K562 (cell line): ENCODE data around the gene TK1. TPM values are rescaled to one million over a fixed set of nuclear protein-coding genes. Genes with fewer than 3 reads are reported as not detected.
A peak's percentile ranks its signal among the peaks of the same experiment; 100 is the strongest.

ENCODE experiments used
- ADNP ChIP-seq: fragments of 200-800 bp; sonication (Bioruptor generic); IDR thresholded peaks from 2 replicates; pipeline ENCODE4 v1.6.1; 2016; ENCODE audit warnings: missing genetic modification characterization, missing compliant biosample characterization
- CBX3 ChIP-seq, 2 experiments: IDR thresholded peaks; 1 replicate in 1 of 2; 2 replicates in 1 of 2; pipeline ENCODE4 v1.6.1; 2012; ENCODE audit warnings: inconsistent platforms in 2 of 2, low read length in 2 of 2, borderline replicate concordance in 1 of 2, control low read depth in 1 of 2
- CBX5 ChIP-seq: IDR thresholded peaks from 2 replicates; pipeline ENCODE4 v1.6.1; 2014; ENCODE audit warnings: low read depth, borderline replicate concordance
- COPS2 ChIP-seq: fragments of 450-650 bp; conservative IDR thresholded peaks from 2 replicates; pipeline ENCODE4 v1.6.1; 2016; ENCODE audit warnings: mild to moderate bottlenecking, moderate library complexity
- FOXK1 ChIP-seq: sonication (generic); formaldehyde crosslinking; IDR thresholded peaks from 2 replicates; pipeline ENCODE4 v1.8.0; 2022; ENCODE audit warnings: missing genetic modification reagents, mild to moderate bottlenecking, borderline replicate concordance
- KAT7 ChIP-seq: sonication (generic); formaldehyde crosslinking; IDR thresholded peaks from 2 replicates; pipeline ENCODE4 v1.8.0; 2022; ENCODE audit warnings: missing genetic modification reagents, mild to moderate bottlenecking, borderline replicate concordance
- LCOR ChIP-seq: sonication (generic); formaldehyde crosslinking; IDR thresholded peaks from 2 replicates; pipeline ENCODE4 v1.8.0; 2022; ENCODE audit warnings: mild to moderate bottlenecking, missing genetic modification reagents
- NFRKB ChIP-seq: fragments of 450-650 bp; IDR thresholded peaks from 2 replicates; pipeline ENCODE4 v1.6.1; 2016; ENCODE audit warnings: low read depth
- NR2C1 ChIP-seq, 2 experiments: fragments of 450-650 bp; IDR thresholded peaks; 2 replicates each; pipeline ENCODE4 v1.6.1; 2017; ENCODE audit warnings: mild to moderate bottlenecking in 2 of 2, antibody characterized with exemption in 1 of 2, inconsistent platforms in 1 of 2, missing compliant biosample characterization in 1 of 2, missing genetic modification characterization in 1 of 2
- POLR2A ChIP-seq: fragments of 450-650 bp; conservative IDR thresholded peaks from 2 replicates; pipeline ENCODE4 v1.6.1; 2016
- PTBP1 ChIP-seq: fragments of 200-400 bp; formaldehyde crosslinking; IDR thresholded peaks from 2 replicates; pipeline ENCODE4 v1.6.1; 2017; ENCODE audit warnings: low read depth, low read length
- RBFOX2 ChIP-seq: fragments of 200-400 bp; formaldehyde crosslinking; IDR thresholded peaks from 2 replicates; pipeline ENCODE4 v1.6.1; 2017; ENCODE audit warnings: low read depth, mild to moderate bottlenecking, low read length, moderate library complexity
- SUPT5H ChIP-seq: fragments of 450-650 bp; IDR thresholded peaks from 2 replicates; pipeline ENCODE4 v1.6.1; 2016
- TAF1 ChIP-seq: IDR thresholded peaks from 2 replicates; pipeline ENCODE4 v1.6.1; 2011; ENCODE audit warnings: mild to moderate bottlenecking, low read length, moderate library complexity; ENCODE audit not compliant: insufficient read depth, control insufficient read depth, severe bottlenecking; ENCODE audit errors: extremely low read depth
- TAF15 ChIP-seq: fragments of 200-400 bp; formaldehyde crosslinking; IDR thresholded peaks from 2 replicates; pipeline ENCODE4 v1.6.1; 2017; ENCODE audit warnings: mild to moderate bottlenecking, low read depth, low read length, moderate library complexity
- TBP ChIP-seq: optimal IDR thresholded peaks from 2 replicates; pipeline ENCODE3; 2011; ENCODE audit warnings: low read depth, low read length, improper control_type of control experiment
- TEAD2 ChIP-seq: fragments of 450-650 bp; IDR thresholded peaks from 2 replicates; pipeline ENCODE4 v1.6.1; 2016; ENCODE audit warnings: missing genetic modification characterization, control low read depth, missing compliant biosample characterization
- TRIM28 ChIP-seq: fragments of 450-650 bp; IDR thresholded peaks from 2 replicates; pipeline ENCODE4 v1.6.1; 2017
- ZKSCAN1 ChIP-seq: fragments of 150-350 bp; IDR thresholded peaks from 2 replicates; pipeline ENCODE4 v1.6.1; 2016; ENCODE audit warnings: low read depth, low read length
- ZNF124 ChIP-seq: sonication (generic); formaldehyde crosslinking; IDR thresholded peaks from 2 replicates; pipeline ENCODE4 v1.8.1; 2022; ENCODE audit warnings: missing genetic modification reagents
- ZNF408 ChIP-seq: fragments of 250-450 bp; sonication (Bioruptor Pico); IDR thresholded peaks from 2 replicates; pipeline ENCODE4 v1.4.0; 2020; ENCODE audit warnings: low read depth, mild to moderate bottlenecking, moderate library complexity
- ZNF436 ChIP-seq: fragments of 250-450, 450-650 bp; sonication (Bioruptor Pico); formaldehyde crosslinking; IDR thresholded peaks from 2 replicates; pipeline ENCODE4 v1.7.0; 2020; ENCODE audit warnings: mild to moderate bottlenecking
- ZNF561 ChIP-seq: fragments of 450-650 bp; formaldehyde crosslinking; conservative IDR thresholded peaks from 2 replicates; pipeline ENCODE4 v1.4.0; 2020; ENCODE audit warnings: mild to moderate bottlenecking, moderate library complexity
- ZNF717 ChIP-seq: fragments of 250-450 bp; sonication (Bioruptor Pico); IDR thresholded peaks from 2 replicates; pipeline ENCODE4 v1.5.0; 2021
- polyA plus RNA-seq, 8 experiments: library from polyadenylated mRNA; depleted of rRNA in 4 of 8; stranded (reverse) in 5 of 8; unstranded in 3 of 8; fragments of >200 nt; fragmentation: Nextera tagmentation in 2 of 8; fragmentation: Illumina TruSeq in 1 of 8; extraction: Ambion mirVana in 2 of 8; extraction: Trizol in 1 of 8; gene quantifications; 2 replicates each; pipeline versions ENCODE4 v1.2.1 to v1.2.3, GENCODE V29; 2011 to 2014; ENCODE audit warnings: inconsistent platforms in 1 of 8, missing spikeins in 1 of 8
- total RNA-seq, 7 experiments: library from RNA; depleted of rRNA in 6 of 7; stranded (reverse); fragments of >200 nt in 6 of 7; fragmentation: Illumina TruSeq in 2 of 7; extraction: Trizol in 2 of 7; gene quantifications; 2 replicates each; pipeline versions ENCODE4 v1.2.1 to v1.2.3, GENCODE V29; 2011 to 2021; ENCODE audit warnings: low replicate concordance in 1 of 7
- TF ChIP-seq, protein P1 (sequence below): fragments of 450-650 bp; IDR thresholded peaks from 2 replicates; pipeline ENCODE4 v1.6.1; 2016; ENCODE audit warnings: mild to moderate bottlenecking
- TF ChIP-seq, protein P2 (sequence below): sonication (generic); formaldehyde crosslinking; IDR thresholded peaks from 2 replicates; pipeline ENCODE4 v1.8.1; 2023; ENCODE audit warnings: mild to moderate bottlenecking, missing genetic modification reagents, moderate library complexity
- TF ChIP-seq, protein P3 (sequence below): fragments of 250-450 bp; sonication (Bioruptor Pico); IDR thresholded peaks from 2 replicates; pipeline ENCODE4 v1.4.0; 2020

TK1 gene
- total and polyA plus RNA-seq, 9 of the 15 experiments (the other 6 are each of a cell fraction or from before 2014, with no cell fraction given), result 8.4 to 280 (median 103) TPM

DNA sequence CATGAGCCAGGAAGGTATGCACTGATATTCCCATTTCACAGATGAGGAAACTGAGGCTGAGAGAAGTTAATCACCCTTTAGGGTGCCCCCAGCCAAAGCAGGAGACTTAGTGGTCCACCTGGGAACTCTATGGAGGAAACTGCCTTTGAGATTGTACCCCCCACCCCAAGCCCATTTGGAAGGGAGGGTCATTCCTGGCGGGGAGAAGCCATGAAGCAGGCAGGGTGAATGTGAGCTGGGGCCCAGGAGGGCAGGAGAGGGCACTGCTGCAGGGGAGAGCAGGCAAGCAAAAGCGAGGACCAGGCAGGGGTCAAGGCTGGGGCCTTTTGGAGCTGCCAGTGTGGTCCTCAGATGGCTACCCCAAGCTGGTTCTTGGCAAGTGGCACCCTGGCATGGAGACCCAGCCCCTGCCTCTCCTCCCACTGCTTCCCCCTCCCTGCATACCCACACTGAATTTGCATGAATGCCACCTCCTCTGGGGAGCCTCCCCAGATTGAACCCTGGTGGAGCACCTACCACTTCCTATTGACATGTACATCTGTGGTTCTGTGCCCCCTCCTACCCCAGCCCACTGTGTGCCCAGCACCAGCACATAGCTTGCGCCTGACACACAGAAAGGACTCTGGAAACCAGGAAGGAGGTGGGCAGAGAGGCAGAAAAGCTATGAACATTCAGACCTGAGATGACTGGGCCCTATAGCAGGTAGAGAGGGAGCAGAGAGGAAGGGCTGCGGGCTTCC, 57.3 kb downstream of the TK1 start (continued):
- TF ChIP-seq, protein P1, sequence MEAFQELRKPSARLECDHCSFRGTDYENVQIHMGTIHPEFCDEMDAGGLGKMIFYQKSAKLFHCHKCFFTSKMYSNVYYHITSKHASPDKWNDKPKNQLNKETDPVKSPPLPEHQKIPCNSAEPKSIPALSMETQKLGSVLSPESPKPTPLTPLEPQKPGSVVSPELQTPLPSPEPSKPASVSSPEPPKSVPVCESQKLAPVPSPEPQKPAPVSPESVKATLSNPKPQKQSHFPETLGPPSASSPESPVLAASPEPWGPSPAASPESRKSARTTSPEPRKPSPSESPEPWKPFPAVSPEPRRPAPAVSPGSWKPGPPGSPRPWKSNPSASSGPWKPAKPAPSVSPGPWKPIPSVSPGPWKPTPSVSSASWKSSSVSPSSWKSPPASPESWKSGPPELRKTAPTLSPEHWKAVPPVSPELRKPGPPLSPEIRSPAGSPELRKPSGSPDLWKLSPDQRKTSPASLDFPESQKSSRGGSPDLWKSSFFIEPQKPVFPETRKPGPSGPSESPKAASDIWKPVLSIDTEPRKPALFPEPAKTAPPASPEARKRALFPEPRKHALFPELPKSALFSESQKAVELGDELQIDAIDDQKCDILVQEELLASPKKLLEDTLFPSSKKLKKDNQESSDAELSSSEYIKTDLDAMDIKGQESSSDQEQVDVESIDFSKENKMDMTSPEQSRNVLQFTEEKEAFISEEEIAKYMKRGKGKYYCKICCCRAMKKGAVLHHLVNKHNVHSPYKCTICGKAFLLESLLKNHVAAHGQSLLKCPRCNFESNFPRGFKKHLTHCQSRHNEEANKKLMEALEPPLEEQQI, result no peak
- TF ChIP-seq ZNF124 (CRISPR knock-in tag), result no peak
- no peak for TF ChIP-seq FOXK1 (CRISPR knock-in tag)
- TF ChIP-seq, protein P2, sequence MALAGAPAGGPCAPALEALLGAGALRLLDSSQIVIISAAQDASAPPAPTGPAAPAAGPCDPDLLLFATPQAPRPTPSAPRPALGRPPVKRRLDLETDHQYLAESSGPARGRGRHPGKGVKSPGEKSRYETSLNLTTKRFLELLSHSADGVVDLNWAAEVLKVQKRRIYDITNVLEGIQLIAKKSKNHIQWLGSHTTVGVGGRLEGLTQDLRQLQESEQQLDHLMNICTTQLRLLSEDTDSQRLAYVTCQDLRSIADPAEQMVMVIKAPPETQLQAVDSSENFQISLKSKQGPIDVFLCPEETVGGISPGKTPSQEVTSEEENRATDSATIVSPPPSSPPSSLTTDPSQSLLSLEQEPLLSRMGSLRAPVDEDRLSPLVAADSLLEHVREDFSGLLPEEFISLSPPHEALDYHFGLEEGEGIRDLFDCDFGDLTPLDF (CRISPR knock-in tag), result no peak
- TF ChIP-seq ZNF561 (CRISPR knock-in tag), result no peak
- TF ChIP-seq KAT7 (CRISPR knock-in tag), result no peak
- TF ChIP-seq TEAD2, result 0 out of 2 replicates have a peak, but pooled peaks have one; percentile 26
- TF ChIP-seq RBFOX2, result peak; percentile 43; the same call in 1 of the 2 replicates
- TF ChIP-seq ZNF408, result no peak
- no peak for TF ChIP-seq COPS2
- no peak for TF ChIP-seq TAF1
- no peak for TF ChIP-seq CBX5
- TF ChIP-seq POLR2A, result peak; percentile 51
- no peak for TF ChIP-seq TRIM28
- TF ChIP-seq LCOR (CRISPR knock-in tag), result no peak
- TF ChIP-seq SUPT5H, result peak; percentile 61; the same call in 1 of the 2 replicates
- TF ChIP-seq ZNF717 (CRISPR knock-in tag), result no peak
- no peak for TF ChIP-seq TAF15
- TF ChIP-seq ZKSCAN1, result no peak
- no peak for TF ChIP-seq TBP
- TF ChIP-seq CBX3 (IDR thresholded peaks at IDR 0.05; ENCODE audit: borderline replicate concordance in 1 of 2, low read length in 2 of 2), result peak in 1 of 2 experiments; percentile 3; a peak in 1 of 3 replicates
- peak; percentile 46; the same call in 1 of the 2 replicates for TF ChIP-seq PTBP1
- peak; percentile 70; the same call in 1 of the 2 replicates for TF ChIP-seq NFRKB
- TF ChIP-seq NR2C1 (IDR thresholded peaks at IDR 0.05), result 0 out of 2 replicates have a peak, but pooled peaks have one; percentile 3
- TF ChIP-seq NR2C1 (tag; IDR thresholded peaks at IDR 0.05), result 0 out of 2 replicates have a peak, but pooled peaks have one; percentile 5
- peak; percentile 99 for TF ChIP-seq ADNP
- peak; percentile 94 for TF ChIP-seq ZNF436 (CRISPR knock-in tag)
- TF ChIP-seq, protein P3, sequence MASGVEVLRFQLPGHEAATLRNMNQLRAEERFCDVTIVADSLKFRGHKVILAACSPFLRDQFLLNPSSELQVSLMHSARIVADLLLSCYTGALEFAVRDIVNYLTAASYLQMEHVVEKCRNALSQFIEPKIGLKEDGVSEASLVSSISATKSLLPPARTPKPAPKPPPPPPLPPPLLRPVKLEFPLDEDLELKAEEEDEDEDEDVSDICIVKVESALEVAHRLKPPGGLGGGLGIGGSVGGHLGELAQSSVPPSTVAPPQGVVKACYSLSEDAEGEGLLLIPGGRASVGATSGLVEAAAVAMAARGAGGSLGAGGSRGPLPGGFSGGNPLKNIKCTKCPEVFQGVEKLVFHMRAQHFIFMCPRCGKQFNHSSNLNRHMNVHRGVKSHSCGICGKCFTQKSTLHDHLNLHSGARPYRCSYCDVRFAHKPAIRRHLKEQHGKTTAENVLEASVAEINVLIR (CRISPR knock-in tag), result no peak
